MCF 10A (cell line): Measurements from ENCODE around the gene RFX3. TPM values are rescaled to one million over a fixed set of nuclear protein-coding genes. Genes with fewer than 3 reads are reported as not detected.
A peak's percentile ranks its signal among the peaks of the same experiment; 100 is the strongest.

ENCODE experiments used
- Bru-seq: library from RNA; stranded (reverse); fragments of 400-500 nt; gene quantifications from one replicate; lab custom pipeline; 2021; lab: Mats Ljungman, UMichigan
- BruChase-seq, 2 experiments: library from RNA; stranded (reverse); fragments of 400-500 nt; gene quantifications; one replicate each; lab custom pipeline; 2021; lab: Mats Ljungman, UMichigan
- BruUV-seq: library from RNA; stranded (reverse); fragments of 400-500 nt; replicated peaks from 2 replicates; lab custom pipeline; 2021; lab: Mats Ljungman, UMichigan
- CTCF ChIA-PET: fragments of 300-600 bp; sonication (Branson Sonifier 250); formaldehyde crosslinking; extraction: SDS; loops from one replicate; lab custom pipeline; 2021; ENCODE audit warnings: antibody characterized with exemption, inconsistent platforms; lab: Yijun Ruan, JAX
- POLR2A ChIA-PET: fragments of 300-600, 350-650 bp; sonication (Branson Sonifier 250); formaldehyde crosslinking; extraction: SDS; loops from one replicate; lab custom pipeline; 2020; ENCODE audit warnings: antibody characterized with exemption, inconsistent platforms; lab: Yijun Ruan, JAX
- DNase-seq: peaks from one replicate; pipeline ENCODE4 v3.0.0-alpha.2; 2018; ENCODE audit not compliant: unreplicated experiment
- H3K27ac Mint-ChIP-seq: one replicate; pipeline ENCODE4 v1.8.0; 2022; ENCODE audit warnings: mild to moderate bottlenecking, low read depth, mixed read lengths; ENCODE audit not compliant: unreplicated experiment
- H3K27me3 Mint-ChIP-seq: one replicate; pipeline ENCODE4 v1.8.0; 2022; ENCODE audit warnings: mixed read lengths; ENCODE audit not compliant: insufficient read depth, unreplicated experiment
- H3K36me3 Mint-ChIP-seq: one replicate; pipeline ENCODE4 v1.8.0; 2022; ENCODE audit warnings: mild to moderate bottlenecking, moderate library complexity, mixed read lengths; ENCODE audit not compliant: insufficient read depth, unreplicated experiment
- H3K4me1 Mint-ChIP-seq: one replicate; pipeline ENCODE4 v1.8.0; 2022; ENCODE audit warnings: mixed read lengths; ENCODE audit not compliant: insufficient read depth, unreplicated experiment
- H3K4me3 Mint-ChIP-seq: one replicate; pipeline ENCODE4 v1.8.0; 2022; ENCODE audit warnings: mild to moderate bottlenecking, moderate library complexity, mixed read lengths; ENCODE audit not compliant: unreplicated experiment
- H3K9me3 Mint-ChIP-seq: one replicate; pipeline ENCODE4 v1.8.0; 2022; ENCODE audit warnings: mixed read lengths; ENCODE audit not compliant: unreplicated experiment
- intact Hi-C: fragments of 100-400 bp; cut with micrococcal nuclease; formaldehyde crosslinking; loops from 2 replicates; pipeline ENCODE4 v1.14.1; 2022
- long read RNA-seq: library from polyadenylated mRNA; stranded (forward); transcript quantifications from one replicate; pipeline ENCODE4 v2.0.0, GENCODE V29; 2022
- total RNA-seq: library from RNA; stranded (reverse); gene quantifications from 2 replicates; pipeline ENCODE4 v1.2.3, GENCODE V29; 2022
- TF ChIP-seq, protein P1 (sequence below): fragments of 200-600 bp; IDR thresholded peaks from one replicate; pipeline ENCODE4 v1.8.0; 2022; ENCODE audit warnings: antibody characterized with exemption, mild to moderate bottlenecking; ENCODE audit not compliant: unreplicated experiment

The RFX3 gene
- 9.2 and 9.7 TPM in 2 replicates for total RNA-seq
- Bru-seq, nascent RNA = percentile 69 among the genes with signal in this experiment
- percentile 54 among the genes with signal in this experiment for BruChase-seq, experiment 1, labeled RNA remaining after a 6-hour chase
- percentile 60 among the genes with signal in this experiment for BruChase-seq, experiment 2, labeled RNA remaining after a 2-hour chase
- long read RNA-seq, partial matches to known transcripts = 0 of 1 reads
- long read RNA-seq, other reads (novel, unspliced or antisense) = 1 of 1 reads

- Mint-ChIP-seq H3K4me3 (peak within 1 kb of the TSS; percentile 94), H3K36me3 (peaks cover 18% of the 10 kb centered on the region), H3K27ac (peak within 1 kb of the TSS; percentile 100), H3K27me3 (no peaks in the 10 kb centered on the region), H3K9me3 (no peaks in the 10 kb centered on the region), H3K4me1 (peaks cover 33% of the 10 kb centered on the region)
- DNase-seq = peak; percentile 96
- BruUV-seq = no TSS peak
- intact Hi-C loops = loop anchor here (1.0 to 10.0 kb wide), 5 partner anchors 17 to 769 kb away; no protein-coding TSS in a partner anchor
- TF ChIP-seq, protein P1, sequence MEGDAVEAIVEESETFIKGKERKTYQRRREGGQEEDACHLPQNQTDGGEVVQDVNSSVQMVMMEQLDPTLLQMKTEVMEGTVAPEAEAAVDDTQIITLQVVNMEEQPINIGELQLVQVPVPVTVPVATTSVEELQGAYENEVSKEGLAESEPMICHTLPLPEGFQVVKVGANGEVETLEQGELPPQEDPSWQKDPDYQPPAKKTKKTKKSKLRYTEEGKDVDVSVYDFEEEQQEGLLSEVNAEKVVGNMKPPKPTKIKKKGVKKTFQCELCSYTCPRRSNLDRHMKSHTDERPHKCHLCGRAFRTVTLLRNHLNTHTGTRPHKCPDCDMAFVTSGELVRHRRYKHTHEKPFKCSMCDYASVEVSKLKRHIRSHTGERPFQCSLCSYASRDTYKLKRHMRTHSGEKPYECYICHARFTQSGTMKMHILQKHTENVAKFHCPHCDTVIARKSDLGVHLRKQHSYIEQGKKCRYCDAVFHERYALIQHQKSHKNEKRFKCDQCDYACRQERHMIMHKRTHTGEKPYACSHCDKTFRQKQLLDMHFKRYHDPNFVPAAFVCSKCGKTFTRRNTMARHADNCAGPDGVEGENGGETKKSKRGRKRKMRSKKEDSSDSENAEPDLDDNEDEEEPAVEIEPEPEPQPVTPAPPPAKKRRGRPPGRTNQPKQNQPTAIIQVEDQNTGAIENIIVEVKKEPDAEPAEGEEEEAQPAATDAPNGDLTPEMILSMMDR = no peak
- ChIA-PET POLR2A (interaction anchor here (0.6 to 7.6 kb wide), 19 partner anchors 12 to 1217 kb away, joined by 3 to 128 read pairs (median 6); partner anchors contain the start of genes AK3, CDC37L1 and PUM3), CTCF (interaction anchor here (1.1 to 2.5 kb wide), 4 partner anchors 45 to 285 kb away, joined by 4 to 12 read pairs (median 9); no protein-coding TSS in a partner anchor)
These were observed at the start of gene RFX3 for GRCh38 chr9:3525836-3526164. Gene RFX3, minus strand, starts transcription at chr9:3526001. Its CDS starts 130,413 bp downstream, at chr9:3395588.

DNA sequence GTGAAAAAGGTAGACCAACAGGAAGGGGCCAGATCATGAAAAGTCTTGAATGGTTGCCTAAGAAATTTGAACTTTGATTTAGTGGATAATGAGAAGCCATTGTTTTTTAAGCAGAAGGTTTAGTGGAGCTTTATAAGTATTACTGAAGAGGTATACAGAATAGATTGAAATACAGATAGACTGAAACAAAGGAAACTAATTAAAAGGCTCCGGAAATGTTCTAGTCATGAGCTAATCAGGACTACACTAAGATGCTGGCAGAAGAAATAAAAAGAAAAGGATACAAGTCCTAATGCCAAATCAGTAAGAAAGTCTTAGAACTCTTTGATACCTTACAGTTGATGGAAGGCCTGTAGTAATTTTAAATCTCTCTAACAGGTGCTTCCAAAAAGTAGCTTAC is 45.7 kb upstream of the RFX3 start:
- H3K36me3 Mint-ChIP-seq = peaks cover 6% of the 10 kb centered on the region
- H3K27ac Mint-ChIP-seq = no peak overlapping the region
- DNase-seq = no peak
- ChIA-PET POLR2A (no interaction called here), CTCF (interaction anchor here (0.6 to 1.8 kb wide), 2 partner anchors 45 to 130 kb away, joined by 3 to 5 read pairs; no protein-coding TSS in a partner anchor)
- H3K4me1 Mint-ChIP-seq = no peaks in the 10 kb centered on the region
- intact Hi-C loops = no loop called here
- no TSS peak for BruUV-seq
- no peaks in the 10 kb centered on the region for H3K27me3 Mint-ChIP-seq
- H3K4me3 Mint-ChIP-seq = no peak overlapping the region
- no peaks in the 10 kb centered on the region for H3K9me3 Mint-ChIP-seq
- TF ChIP-seq, protein P1 = no peak

- TF ChIP-seq, protein P1 = no peak
- Mint-ChIP-seq H3K27ac (no peak overlapping the region), H3K27me3 (no peaks in the 10 kb centered on the region), H3K9me3 (no peaks in the 10 kb centered on the region), H3K36me3 (peaks cover 6% of the 10 kb centered on the region), H3K4me3 (no peak overlapping the region), H3K4me1 (no peaks in the 10 kb centered on the region)
- POLR2A ChIA-PET = no interaction called here
- DNase-seq = no peak
- intact Hi-C loops = no loop called here
- BruUV-seq = no TSS peak
- CTCF ChIA-PET = no interaction called here
These were observed 43.7 kb upstream of the RFX3 start for GRCh38 chr9:3569529-3569928.

DNA sequence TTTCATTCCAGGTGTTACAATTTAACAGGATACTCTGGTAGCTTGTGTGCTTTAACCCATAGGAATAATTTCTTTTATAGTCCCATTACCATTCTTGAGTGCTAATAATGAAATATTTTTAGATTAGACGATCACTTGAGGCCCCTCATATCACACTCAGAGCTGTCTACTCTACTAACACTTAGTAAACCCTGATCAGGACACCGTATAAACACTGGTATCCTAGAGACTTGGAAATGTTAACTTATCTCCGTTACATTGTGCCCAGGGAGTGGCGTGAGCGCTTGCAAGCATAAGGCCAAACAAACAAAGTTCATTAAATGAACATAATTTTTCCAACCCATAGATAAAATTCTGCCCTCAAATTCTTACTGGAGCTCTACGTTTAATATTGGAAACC is 42.2 kb upstream of the RFX3 start:
- Mint-ChIP-seq H3K4me1 (no peaks in the 10 kb centered on the region), H3K36me3 (peaks cover 6% of the 10 kb centered on the region), H3K9me3 (no peaks in the 10 kb centered on the region), H3K27ac (no peak overlapping the region), H3K27me3 (no peaks in the 10 kb centered on the region), H3K4me3 (no peak overlapping the region)
- BruUV-seq = no TSS peak
- DNase-seq = no peak
- intact Hi-C loops = no loop called here
- CTCF ChIA-PET = interaction anchor here (0.5 to 0.7 kb wide), 2 partner anchors 17 to 744 kb away, joined by 3 read pairs; no protein-coding TSS in a partner anchor
- POLR2A ChIA-PET = no interaction called here
- TF ChIP-seq, protein P1 = no peak
